Measurements from ENCODE around the gene MINDY4.
"Not testable (repeated sequence)": the region's sequence is repeated elsewhere in the genome, so short reads cannot be mapped to it uniquely, and the experiment has no call there.

The MINDY4 gene

DNA sequence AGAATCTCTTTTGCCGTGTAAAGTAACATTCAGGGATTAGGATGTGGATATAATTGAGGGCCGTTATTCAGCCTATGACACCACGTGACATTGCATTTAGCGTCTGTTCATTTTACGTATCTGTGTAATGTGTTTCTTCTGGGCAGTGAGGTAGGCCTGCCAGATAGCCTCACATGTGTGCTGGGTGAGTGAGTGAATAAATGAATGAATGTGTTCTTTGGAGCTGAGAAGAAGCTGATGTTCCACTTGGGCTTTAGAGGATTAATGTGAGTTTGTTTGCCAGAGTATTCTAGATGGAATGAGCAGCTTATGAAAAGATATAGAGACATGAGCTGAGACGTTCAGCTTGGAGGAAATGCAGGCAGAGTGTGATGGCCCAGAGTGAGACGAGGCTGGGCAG lies 55.0 kb downstream of the MINDY4 start:
- TF ChIP-seq, protein P1, sequence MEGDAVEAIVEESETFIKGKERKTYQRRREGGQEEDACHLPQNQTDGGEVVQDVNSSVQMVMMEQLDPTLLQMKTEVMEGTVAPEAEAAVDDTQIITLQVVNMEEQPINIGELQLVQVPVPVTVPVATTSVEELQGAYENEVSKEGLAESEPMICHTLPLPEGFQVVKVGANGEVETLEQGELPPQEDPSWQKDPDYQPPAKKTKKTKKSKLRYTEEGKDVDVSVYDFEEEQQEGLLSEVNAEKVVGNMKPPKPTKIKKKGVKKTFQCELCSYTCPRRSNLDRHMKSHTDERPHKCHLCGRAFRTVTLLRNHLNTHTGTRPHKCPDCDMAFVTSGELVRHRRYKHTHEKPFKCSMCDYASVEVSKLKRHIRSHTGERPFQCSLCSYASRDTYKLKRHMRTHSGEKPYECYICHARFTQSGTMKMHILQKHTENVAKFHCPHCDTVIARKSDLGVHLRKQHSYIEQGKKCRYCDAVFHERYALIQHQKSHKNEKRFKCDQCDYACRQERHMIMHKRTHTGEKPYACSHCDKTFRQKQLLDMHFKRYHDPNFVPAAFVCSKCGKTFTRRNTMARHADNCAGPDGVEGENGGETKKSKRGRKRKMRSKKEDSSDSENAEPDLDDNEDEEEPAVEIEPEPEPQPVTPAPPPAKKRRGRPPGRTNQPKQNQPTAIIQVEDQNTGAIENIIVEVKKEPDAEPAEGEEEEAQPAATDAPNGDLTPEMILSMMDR (IDR thresholded peaks at IDR 0.05; ENCODE audit: low read depth, low read length) = no peak
- in situ Hi-C loops (cut with HindIII; ENCODE audit: low sequenced_read_pairs) = no loop called here
- DNase-seq (ENCODE audit: low read depth, low spot score) = no peak
- H3K4me3 ChIP-seq (ENCODE audit: low read depth, low read length) = no peak overlapping the region

DNA sequence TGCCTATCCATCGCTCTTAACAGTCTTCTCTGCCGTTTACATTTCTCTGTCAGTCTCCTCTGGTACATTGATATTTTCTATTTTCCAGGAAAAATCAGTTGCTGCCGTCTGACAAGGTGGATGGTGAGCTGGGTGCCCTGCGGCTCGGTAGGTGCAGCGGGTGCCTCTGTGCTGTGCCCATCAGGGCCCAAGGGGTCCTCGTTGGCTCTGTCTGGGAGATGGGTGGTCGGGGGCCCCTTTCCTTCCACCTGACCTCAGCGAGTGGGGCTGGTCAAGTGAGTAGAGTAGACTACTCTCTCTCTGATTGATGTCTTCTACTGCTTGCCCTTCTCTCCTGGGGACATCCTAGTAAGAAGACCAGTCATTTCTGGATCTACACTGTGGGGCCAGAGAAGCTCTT lies 57.4 kb downstream of the MINDY4 start:
- TF ChIP-seq, protein P1 (IDR thresholded peaks at IDR 0.05; ENCODE audit: low read depth, low read length) = no peak
- no peak overlapping the region for H3K4me3 ChIP-seq (ENCODE audit: low read depth, low read length)
- no peak for DNase-seq (ENCODE audit: low read depth, low spot score)
- in situ Hi-C loops (cut with HindIII; ENCODE audit: low sequenced_read_pairs) = no loop called here

DNA sequence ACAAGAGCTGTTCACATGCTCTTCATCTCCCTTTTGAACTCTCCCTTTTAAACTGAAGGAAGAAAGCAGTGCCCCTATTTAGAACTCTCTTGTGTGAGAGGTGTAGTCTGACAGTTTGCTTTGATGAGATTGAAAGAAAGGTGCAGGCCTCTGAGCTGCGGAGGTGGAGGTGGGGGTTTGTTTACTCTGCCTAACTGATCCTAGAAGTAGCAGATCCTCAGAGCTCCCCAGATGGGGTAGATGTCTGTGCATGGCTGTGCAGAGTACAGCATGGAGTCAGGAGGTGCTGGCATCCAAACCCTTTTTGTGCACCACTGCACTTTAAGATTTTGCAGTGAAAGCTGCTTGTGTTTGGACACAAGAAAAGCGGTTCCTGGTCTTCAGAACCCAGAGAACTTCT lies 58.3 kb downstream of the MINDY4 start:
- in situ Hi-C loops (cut with HindIII; ENCODE audit: low sequenced_read_pairs) = no loop called here
- no peak for DNase-seq (ENCODE audit: low read depth, low spot score)
- no peak overlapping the region for H3K4me3 ChIP-seq (ENCODE audit: low read depth, low read length)
- TF ChIP-seq, protein P1 (IDR thresholded peaks at IDR 0.05; ENCODE audit: low read depth, low read length) = no peak

DNA sequence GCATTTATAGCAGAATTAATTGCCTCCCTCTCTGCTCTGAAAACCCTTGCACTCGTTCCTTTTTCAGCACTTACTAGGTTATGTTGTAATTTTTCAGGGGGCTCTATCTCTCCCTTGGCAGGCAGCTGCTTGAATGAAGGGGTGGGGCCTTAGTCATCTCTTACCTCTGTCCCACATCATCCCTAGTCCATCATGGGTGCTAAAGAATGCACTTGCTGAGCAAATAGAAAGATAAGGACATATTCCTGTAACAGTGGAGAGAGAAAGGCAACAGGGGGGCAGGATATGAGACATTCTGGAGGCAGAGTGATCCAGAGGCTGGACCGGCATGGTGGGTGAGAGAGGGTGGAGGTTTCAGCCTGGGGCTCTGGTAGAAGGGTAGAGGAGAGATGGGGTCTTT lies 60.0 kb downstream of the MINDY4 start:
- no peak for DNase-seq (ENCODE audit: low read depth, low spot score)

DNA sequence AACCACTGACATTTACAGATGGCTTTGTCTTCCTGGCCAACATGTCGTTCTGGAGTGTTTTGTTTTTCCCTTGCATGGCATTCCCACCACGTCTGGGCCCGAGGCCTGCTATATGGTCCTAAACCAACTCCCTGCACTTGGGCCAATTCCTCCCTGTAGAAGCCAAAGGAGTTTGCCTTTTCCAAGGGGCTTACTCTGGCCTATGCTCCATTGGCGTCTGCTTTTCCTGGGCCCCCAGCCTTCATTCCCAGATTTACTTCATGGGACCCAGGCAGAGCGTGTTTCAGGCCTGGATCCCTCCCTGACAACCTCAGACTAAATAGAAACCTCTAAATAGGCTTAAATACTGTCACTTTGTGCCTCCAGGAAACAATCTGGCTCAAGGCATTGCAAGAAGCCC lies 60.7 kb downstream of the MINDY4 start:
- no peak for DNase-seq (ENCODE audit: low read depth, low spot score)
- TF ChIP-seq, protein P1 (IDR thresholded peaks at IDR 0.05; ENCODE audit: low read depth, low read length) = no peak
- no peak overlapping the region for H3K4me3 ChIP-seq (ENCODE audit: low read depth, low read length)
- in situ Hi-C loops (cut with HindIII; ENCODE audit: low sequenced_read_pairs) = no loop called here

More for the DNA sequence above, 60.0 kb downstream of the MINDY4 start:
- in situ Hi-C loops (cut with HindIII; ENCODE audit: low sequenced_read_pairs) = no loop called here
- TF ChIP-seq, protein P1 (IDR thresholded peaks at IDR 0.05; ENCODE audit: low read depth, low read length) = no peak
- H3K4me3 ChIP-seq (ENCODE audit: low read depth, low read length) = no peak overlapping the region

DNA sequence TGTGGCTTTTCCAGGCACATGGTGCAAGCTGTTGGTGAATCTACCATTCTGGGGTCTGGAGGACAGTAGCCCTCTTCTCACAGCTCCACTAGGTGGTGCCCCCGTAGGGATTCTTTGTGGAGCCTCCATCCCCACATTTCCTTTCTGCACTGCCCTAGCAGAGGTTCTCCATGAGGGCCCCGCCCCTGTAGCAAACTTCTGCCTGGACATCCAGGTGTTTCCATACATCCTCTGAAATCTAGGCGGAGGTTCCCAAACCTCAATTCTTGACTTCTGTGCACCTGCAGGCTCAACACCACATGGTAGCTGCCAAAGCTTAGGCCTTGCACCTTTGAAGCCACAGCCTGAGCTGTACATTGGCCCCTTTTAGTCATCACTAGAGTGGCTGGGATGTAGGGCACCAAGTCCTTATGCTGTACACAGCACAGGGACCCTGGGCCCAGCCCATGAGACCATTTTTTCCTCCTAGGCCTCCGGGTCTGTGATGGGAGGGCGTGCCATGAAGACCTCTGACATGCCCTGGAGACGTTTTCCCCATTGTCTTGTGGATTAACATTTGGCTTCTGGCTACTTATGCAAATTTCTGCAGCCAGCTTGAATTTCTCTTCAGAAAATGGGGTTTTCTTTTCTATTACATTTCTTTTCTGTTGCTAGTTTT lies 62.9 kb downstream of the MINDY4 start:
- in situ Hi-C loops (cut with HindIII; ENCODE audit: low sequenced_read_pairs) = not testable (repeated sequence)

DNA sequence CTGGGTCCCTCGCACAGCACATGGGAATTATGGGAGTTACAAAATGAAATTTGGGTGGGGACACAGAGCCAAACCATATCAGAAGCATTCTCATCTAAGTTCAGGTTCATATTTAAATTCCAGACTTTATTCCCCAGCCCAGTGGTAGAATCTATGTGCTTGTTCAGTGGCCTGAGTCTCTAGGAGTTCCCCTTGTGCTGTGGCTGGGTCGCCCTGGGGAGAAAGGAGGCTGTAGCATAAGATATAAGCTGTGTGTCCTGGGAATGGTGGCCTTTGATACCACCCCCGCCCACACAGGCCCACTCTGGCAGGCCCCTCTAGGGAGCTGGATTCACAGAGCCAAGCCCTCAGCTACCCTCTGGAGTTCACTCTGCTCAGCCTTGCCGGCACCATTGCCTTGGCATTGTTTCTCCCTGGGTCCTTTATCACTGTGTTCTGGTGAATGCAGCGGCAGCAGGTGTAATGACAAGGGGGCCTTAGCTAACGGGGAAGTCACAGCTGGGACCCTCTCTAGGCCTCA lies 64.2 kb downstream of the MINDY4 start:
- in situ Hi-C loops (cut with HindIII; ENCODE audit: low sequenced_read_pairs) = no loop called here
- no peak for DNase-seq (ENCODE audit: low read depth, low spot score)
- H3K4me3 ChIP-seq (ENCODE audit: low read depth, low read length) = no peak overlapping the region
- TF ChIP-seq, protein P1 (IDR thresholded peaks at IDR 0.05; ENCODE audit: low read depth, low read length) = no peak

More for the DNA sequence above, 62.9 kb downstream of the MINDY4 start:
- not testable (repeated sequence) for DNase-seq (ENCODE audit: low read depth, low spot score); H3K4me3 ChIP-seq (ENCODE audit: low read depth, low read length)

All from astrocyte of the spinal cord (primary cell).